Measurements from ENCODE around the gene NDUFC1.
"Not testable (repeated sequence)": the region's sequence is repeated elsewhere in the genome, so short reads cannot be mapped to it uniquely, and the experiment has no call there.

NDUFC1 gene

DNA sequence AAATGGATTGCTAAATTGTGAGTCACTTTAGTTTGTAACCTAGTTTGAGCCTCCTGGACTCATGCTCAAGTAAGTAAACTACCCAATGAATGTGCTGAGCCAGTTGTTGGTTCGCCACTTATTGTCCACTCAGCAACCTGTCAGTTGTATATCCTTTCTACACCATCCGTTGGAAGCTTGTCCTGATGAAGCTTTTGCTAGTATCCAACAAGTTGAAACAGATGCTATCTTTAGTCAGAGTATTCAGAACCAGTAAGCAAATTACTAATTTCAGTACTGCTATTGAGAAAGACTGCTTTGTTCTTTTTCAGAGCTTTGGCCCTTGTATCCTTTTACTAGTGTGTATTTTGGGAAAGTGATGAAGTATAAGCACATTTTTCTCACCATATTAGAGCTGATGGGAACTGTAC is 5.3 kb downstream of the NDUFC1 start:
- peak; percentile 29 for DNase-seq

DNA sequence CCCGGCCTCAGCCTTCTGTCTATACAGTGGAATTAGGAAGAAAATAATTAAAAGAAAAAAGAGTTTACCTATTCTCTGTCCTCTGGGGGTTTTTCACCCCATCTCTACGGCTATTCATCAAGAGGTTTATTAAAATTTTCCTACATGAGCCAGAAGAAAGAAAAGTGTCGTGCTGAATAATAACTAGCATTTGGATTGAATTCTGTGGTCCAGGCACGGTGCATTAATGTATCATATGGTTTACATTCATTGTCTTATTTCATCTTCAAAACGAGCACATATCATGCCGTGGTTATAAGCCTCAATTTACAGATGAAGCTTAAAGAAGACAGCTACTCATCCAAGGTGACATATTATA is 6.4 kb downstream of the NDUFC1 start:
- no peak for DNase-seq

DNA sequence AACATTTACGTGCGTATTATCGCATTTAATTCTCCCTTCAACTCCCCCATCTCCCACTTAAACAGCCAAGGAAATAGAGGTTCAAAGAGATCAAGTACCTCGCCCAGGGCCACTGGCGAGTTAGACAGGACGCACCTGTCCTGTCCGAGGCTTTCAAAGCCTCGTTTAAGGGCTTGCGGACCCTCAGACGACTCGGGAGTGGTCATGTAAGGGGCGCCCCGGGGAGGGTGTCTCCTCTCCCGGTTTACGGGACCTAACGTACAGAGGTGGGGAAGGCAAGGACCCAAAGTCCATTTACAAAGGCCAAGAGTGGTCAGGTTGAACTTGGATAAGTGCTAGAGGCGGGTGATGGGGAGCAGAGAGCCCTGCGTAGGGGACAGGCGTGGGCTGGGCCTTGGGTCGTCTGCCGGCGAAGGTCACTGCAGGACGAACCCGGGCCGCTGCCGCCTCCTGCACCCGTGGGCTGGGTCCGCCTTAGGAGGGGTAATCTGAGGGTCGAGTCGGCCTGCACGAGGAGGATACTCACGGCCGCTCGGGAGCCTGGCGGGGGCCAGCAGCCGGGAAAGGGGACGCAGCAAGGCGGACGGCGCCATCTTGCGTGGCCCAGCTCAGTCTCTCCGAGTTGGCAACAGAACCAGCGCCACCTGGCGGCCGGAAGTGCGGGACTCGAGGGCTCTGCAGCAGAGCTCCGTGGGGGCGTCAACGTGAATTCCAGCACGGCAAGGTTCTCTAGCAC is 6.9 kb downstream of the NDUFC1 start:
- peak; percentile 90 for DNase-seq

DNA sequence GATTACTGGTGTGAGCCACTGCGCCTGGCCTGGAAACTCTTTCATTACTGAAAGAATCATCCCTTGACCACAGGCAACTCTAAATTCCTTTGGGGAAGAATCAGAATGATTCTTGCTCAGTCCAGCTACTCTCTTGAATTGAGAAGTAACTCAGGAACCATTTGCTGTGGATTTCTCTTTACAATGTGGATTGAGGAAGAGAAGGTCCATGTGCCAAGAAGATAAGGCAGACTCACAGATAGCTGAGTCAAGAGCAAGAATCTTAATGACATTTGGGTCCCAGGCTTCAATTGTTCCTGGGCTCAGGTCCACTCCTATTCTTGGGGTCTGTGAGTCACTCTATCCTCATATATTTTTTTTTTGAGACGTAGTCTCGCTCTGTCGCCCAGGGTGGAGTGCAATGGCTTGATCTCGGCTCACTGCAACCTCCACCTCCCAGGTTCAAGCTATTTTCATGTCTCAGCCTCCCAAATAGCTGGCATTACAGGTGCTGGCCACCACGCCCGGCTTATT is 16.0 kb downstream of the NDUFC1 start:
- no peak for DNase-seq

DNA sequence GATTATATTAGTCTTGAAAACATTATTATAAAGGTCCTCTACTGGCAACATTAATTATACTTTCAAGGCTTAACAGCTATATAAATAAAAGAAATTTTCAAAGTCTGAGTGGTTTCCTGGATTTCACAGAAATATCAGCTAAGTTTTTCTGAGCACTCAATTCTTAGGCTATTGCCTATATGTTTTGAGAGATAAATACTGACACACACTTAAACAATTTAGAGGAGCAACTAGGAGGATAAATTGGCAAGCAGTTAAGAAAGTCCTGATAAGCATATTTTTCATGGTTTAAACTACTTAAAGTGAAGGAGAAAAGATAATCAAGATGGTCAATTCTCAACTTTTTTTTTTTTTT is 19.6 kb downstream of the NDUFC1 start:
- peak; percentile 20 for DNase-seq

DNA sequence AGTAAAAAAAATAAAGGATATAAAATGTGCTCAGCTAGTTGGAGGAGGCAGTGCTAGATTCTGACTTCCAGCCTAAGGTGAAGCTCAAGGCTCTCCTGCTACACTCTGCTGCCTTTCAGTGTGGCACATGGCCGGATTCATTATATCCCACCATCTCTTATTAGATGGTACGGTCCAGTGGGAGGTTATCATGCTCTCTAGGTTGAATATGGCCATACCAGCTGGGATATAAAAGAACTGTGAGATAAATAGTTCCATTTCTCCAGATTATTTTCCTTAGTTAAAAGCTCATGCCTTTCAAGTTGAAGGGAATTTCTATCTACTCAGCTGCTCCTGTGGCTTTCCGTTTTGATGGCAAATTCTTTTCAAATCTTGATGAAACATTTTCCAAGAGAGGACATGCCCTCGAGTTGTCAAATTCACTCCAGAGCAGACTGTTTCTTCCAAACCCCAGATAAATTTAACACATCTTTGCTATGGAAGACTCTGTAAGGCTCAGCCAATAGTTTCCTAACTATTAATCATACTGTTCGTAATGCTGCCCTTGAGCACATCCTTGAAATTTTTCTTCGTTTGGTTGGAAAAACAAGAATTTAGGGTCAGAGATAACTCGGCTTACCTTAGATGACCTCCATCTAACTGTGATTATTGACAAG is 20.1 kb downstream of the NDUFC1 start:
- peak; percentile 44 for DNase-seq

DNA sequence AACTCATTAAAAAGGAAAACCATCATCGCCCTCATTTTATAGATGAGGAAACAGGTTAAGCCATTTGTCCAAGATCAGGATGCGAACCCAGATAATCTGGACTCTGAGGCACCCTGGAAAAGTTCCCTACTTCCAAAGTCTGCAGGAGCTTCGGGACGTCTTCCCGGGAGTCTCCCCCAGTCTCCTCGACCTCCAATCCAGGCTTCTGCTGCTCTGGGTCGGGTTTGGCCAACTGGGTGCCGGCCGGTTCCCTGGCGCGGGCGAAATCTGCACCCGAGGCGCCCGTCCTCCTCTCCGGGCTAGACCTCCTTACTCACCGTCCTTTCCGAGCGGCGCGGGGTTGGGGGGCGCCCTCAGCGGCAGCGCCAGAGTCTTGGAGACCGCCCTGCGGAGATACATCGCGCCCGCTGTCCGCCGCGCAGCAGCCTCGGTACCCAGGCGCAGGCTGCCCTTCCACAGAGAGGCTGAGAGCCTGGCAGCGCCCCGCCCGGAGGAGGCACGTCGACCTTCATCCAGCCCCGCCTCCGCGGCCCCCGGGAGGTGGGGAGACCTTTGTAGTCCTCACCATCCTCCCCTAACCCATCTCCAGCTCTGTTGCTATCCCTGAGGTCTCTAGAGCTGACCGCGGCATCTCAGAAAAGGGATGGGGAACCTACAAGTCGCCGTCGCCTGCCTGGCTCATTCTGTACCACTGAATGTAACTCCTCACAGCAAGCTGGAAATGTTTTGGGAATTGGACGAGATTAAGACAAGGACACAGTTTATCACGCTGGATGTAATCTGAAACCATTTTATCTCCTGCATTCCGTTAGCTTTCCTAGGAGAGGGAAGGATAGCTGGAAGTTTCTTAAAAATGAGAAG is 22.3 kb downstream of the NDUFC1 start, which contains the start of gene MGARP:
Gene MGARP (minus strand): TSS at position 466 of the 861 bp plus-strand sequence. CDS start 67 bp downstream, at position 399.
- DNase-seq: peak; percentile 19

DNA sequence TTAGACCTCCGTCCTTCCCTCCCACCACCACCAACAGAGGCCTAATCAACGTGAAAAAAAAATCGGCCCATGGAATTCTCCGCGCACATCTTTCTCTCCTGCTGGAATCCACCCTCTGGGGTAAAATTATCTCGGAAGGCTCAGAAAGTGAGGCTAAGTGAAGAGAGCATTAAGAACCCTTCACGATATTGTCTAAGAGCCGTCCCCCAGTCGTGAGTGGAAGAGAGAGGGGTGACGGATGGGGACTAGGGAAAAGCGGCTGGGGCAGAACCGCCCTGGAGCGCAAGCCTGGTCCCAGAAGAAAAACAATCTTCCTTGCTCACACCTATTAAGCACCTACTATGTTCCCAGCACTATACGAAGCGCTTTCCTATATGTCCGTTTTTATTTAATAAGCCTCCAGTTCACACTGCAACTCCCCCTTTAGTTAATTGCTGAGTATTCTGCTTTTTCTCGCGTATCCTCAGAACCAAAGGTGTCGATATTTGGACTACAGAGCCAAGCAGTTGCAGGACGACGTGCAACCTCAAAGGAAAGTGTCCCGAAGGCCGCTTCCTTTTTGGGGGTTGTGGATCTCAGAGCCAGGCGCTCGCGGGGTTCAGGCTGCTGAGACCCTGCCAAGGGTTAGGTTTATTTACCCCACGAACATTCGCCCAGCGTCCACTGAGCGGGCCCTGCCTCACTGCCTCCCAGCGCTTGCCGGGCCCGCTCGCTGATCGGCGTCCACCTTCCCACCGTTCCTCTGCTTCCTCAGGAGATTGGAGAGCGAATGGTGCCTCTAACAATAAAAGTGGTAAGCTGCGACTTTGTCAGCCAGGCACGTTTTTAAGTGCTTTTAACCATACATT is 23.1 kb downstream of the NDUFC1 start:
- DNase-seq: peak; percentile 14

DNA sequence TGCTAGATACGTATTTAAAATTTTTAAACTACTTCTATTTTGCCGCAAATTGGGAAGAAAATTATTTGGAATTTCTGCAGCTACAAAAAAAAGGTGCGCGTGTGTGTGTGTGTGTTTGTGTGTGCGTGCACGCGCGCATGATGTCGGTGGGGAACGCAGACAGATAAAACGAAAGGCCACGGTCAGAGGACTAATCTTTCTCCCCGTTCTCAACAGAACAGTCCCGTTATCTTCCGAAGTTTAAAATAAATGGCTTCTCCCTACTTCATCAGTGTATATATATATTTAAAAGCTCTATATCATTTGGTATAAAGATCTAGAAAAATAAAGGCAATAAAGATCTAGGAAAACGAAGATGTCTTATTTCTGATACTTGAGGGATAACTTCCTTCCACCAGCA is 23.8 kb downstream of the NDUFC1 start:
- no peak for DNase-seq

DNA sequence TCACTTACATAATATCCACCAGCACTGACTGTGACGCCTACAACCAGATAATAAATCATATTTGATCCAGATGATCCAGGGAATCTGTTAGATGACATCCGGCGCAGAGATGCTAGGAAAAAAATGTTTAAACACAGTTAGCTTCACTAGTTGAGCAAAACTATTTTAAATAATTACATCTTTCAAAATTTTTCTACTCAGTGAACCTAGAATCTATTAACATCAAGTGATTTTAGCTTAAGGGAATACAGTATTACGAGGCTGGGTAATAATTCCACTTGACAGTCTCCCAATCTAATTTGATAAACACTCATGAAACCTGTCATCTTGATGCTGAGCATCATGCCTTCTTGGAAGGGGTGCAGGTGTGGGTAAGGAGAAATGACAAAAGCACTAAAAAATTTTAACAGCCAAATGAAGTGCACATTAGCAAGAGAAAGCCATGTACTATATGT is 27.0 kb downstream of the NDUFC1 start:
- DNase-seq: peak; percentile 7

DNA sequence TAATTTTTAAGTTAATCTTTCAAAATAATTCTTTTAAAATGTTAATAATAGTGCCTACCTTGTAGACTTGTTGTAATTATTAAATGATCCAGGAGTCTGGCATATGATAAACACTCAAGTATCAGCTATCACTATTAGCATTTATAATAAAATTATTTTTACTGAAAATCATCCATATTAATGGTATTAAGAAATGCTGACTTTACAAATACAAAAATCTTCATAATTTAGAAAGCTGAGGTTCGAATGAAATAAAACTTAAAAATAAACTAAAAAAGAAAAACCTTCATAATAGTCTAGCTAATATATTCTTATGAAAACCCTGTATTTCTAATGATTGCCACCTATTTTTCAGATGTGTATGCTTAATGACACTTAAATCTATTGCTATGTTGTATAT is 27.5 kb downstream of the NDUFC1 start:
- DNase-seq: no peak

DNA sequence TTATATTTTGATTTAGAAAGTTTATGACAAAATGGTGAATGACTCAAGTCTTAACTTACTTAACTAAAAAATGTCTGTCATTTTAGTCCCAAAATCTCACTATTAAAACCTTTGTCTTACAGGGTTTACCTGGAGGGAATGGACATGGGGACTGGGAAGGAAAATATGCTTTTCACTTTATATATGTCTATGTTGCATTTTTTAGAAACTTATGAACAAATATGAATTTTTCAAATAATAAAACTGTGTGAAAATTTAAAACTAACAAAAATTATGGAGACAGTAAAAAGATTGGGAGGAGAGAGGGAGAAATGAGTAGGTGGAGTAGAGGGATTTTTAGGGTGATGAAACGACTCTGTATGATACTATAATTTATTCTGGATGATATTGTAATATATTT is 28.4 kb downstream of the NDUFC1 start:
- no peak for DNase-seq

DNA sequence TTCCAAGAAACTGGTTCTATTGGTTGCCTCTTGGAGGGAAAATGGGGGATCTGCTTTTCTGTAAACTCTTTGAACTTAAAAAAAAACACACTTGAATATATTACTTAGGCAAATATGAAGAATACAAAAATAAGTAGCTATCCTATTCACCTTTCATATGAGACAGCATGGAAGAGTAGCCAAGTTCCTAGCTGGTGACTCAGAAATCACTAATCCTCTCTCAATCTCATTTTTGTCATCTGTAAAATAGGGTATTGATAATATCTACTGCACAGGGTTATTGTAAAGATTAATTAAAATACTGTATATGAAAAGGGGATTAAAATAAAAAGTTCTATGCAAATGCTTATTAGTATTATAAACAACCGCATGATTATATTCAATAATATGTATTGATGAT is 35.0 kb downstream of the NDUFC1 start:
- no peak for DNase-seq

DNA sequence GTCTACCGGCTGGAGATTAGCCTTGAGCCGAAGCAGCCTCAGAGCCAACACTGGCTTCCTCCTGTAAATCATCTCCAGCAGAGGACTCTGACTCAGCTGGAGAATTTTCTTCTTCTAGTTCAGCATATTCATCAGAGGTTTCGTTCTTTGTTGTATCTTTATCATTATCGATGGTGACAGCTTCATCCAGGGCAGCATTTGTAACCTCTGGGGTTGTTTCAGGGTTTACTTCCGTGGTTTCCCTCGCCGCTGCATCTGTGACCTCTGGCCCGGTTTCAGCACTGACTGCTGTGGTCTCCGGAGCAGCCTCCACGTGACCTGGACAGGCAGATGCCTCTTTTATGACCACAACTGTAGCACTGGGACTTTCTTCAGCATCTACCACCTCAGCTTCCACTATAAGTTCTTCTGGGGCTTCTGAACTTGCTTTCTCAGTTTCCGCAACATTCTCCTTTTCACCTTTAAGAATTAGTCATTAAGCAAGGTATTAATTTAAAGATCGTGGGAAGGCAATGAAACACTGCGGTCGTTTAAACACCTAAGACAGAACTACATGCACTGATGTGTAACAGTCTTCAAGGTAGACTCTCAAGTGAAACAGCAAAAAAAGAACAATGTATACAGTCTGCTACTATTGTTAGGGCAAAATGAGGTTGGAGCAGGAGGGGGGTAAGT is 35.6 kb downstream of the NDUFC1 start:
- DNase-seq: peak; percentile 77

DNA sequence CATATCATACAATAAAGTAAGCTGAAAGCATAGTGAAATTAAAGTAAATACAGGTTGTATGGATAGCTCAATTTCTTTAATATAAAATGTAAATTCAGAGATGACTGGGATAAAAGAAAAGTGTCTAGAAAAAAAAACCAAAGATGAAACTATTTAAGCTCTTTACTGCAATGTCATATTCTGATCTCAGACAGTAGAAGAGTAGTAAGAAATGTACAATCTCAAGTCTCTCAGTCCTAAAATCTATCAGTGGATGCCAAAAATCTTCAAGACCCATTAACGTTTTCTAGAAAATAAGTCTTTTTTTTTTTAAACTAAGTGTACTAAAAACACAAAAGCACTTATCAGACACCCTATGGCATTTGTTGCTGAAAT is 36.1 kb downstream of the NDUFC1 start:
- no peak for DNase-seq

DNA sequence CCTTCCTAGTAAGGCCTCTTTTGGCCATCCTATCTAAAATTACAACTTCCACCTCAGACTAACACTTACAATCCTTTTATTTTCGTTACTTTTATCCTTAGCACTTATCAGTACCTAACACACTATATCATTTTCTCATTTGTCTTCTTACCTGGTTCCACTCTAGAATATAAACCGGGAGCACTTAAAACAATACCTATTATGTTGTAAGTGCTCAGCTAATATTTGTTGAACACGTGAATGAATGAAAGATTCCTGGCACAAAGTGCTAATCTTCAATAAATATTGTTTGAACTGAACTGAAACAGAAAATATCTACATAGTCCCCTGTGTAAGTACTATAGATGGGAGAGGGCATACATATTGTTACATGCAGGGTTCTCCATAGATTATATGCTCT is 36.6 kb downstream of the NDUFC1 start:
- no peak for DNase-seq

DNA sequence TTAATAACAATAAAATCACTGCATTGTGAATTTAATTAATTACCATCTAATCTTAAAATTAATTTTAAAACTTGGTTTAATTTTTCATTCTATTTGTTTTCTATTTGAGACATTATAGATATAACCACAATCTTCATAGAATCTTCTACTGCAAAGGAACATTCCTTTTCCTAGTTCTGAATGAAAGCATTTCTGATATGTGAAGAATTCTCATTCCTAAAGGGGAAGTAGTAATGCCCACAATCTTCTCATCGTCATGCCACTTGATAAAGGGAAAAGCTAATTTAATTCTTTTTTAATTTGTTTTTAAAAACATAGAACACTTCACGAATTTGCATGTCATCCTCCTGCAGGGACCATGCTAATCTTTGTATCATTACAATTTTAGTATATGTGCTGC is 45.9 kb downstream of the NDUFC1 start:
- DNase-seq: no peak

DNA sequence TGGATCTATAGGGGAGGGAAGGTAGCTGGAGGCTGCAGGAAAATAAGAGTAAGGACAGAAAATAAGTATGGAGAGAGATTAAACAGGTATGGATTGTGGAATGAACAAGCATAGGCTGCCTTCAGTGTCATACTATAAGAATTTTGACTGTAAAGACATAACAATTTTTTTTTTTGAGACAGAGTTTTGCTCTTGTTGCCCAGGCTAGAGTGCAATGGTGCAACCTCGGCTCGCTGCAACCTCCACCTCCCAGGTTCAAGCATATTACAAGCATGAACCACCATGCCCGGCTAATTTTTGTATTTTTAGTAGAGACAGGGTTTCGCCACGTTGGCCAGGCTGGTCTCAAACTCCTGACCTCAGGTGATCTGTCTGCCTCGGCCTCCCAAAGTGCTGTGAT is 46.7 kb downstream of the NDUFC1 start:
- DNase-seq: not testable (repeated sequence)

DNA sequence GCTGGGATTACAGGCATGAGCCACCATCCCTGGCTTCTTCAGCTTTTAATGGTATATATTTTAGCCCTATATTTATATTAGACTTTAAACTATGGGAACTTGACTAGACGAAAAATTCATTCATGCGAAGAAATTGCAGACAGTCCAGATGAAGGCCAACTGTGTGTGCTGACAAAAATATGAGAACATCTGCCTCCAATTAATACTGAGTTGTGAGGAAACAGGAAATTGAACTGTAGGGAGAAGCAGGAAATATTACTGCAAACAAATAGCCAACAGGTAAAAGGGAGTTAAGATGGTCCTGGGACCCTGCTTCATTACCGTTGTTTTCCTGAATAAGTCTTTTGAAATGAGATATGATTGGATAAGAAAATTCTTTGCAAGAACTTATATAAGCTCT is 48.6 kb downstream of the NDUFC1 start:
- peak; percentile 82 for DNase-seq

DNA sequence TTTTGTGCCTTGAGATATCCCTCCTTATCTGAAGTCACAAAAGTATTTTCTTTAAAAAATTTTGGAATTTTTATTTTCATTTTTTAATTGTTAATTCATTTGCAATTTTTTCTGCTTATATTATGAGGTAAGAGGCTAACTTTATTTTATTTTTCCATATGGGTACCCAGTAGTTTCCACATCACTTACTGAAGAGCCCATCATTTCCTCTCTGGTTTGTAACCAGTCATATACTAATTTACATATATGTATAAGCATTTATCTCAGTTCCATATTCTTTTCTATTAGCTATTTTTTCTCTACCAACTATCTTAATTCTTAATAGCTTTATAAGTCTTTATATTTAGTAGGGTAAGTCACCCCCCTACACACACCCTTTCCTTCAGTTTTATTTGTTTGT is 49.2 kb downstream of the NDUFC1 start:
- no peak for DNase-seq

DNA sequence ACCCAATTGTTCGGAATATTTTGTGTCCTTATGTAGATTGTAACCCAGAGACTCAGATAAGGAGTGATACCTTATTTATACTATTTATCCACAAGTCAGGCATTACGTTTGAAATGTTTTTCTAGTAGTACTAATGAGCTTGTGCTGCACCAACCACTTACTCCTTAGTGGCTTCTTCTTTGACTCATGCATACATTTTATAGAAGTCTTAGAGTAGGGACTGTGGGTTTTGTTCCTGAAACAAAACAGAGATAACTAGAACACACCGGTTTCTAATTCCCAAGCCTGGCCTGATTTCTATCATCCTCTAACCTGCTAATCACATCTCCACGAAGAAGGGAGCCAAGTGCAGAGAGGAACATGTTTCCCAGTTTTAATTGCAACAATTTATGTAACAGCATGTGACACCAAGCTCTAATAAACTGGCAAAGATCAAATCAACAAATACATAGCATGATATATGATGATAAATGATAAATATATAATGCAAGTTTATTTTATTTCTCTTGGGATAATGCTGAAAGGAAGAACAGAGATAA is 54.5 kb downstream of the NDUFC1 start:
- no peak for DNase-seq
